NCI-H1092 treated with DMSO at 0.1 percent for 48 hours (cell line): ENCODE measurements around the gene MARVELD2.
"Not testable (repeated sequence)": the region's sequence is repeated elsewhere in the genome, so short reads cannot be mapped to it uniquely, and the experiment has no call there.

ENCODE experiments used
- DNase-seq: peaks from one replicate; lab custom pipeline; 2025; lab: John Stamatoyannopoulos, UW

Gene MARVELD2

GRCh38 chr5:69449511-69449910 is 34.6 kb downstream of the MARVELD2 start:
- no peak for DNase-seq

GRCh38 chr5:69450116-69450515 is 35.2 kb downstream of the MARVELD2 start:
- DNase-seq = no peak

- DNase-seq = not testable (repeated sequence)
Observed at GRCh38 chr5:69450527-69450926, 35.6 kb downstream of the MARVELD2 start.

GRCh38 chr5:69451941-69452647 is 37.2 kb downstream of the MARVELD2 start:
- DNase-seq = no peak

GRCh38 chr5:69453487-69453886 is 38.6 kb downstream of the MARVELD2 start:
- DNase-seq = not testable (repeated sequence)

- no peak for DNase-seq
Observed at GRCh38 chr5:69454460-69455249, 39.7 kb downstream of the MARVELD2 start.

- not testable (repeated sequence) for DNase-seq
Observed at GRCh38 chr5:69455428-69455988, 40.6 kb downstream of the MARVELD2 start.

GRCh38 chr5:69462170-69462569 is 47.3 kb downstream of the MARVELD2 start:
- no peak for DNase-seq

- not testable (repeated sequence) for DNase-seq
Observed at GRCh38 chr5:69466375-69466774, 51.5 kb downstream of the MARVELD2 start.

GRCh38 chr5:69467442-69468225 is 52.7 kb downstream of the MARVELD2 start:
- DNase-seq = no peak

GRCh38 chr5:69468631-69469030 is 53.7 kb downstream of the MARVELD2 start:
- no peak for DNase-seq

GRCh38 chr5:69471516-69471915 is 56.6 kb downstream of the MARVELD2 start:
- not testable (repeated sequence) for DNase-seq

GRCh38 chr5:69472535-69473143 is 57.7 kb downstream of the MARVELD2 start:
- not testable (repeated sequence) for DNase-seq

GRCh38 chr5:69477170-69477569 is 62.3 kb downstream of the MARVELD2 start:
- DNase-seq = no peak

GRCh38 chr5:69478296-69478695 is 63.4 kb downstream of the MARVELD2 start:
- DNase-seq = not testable (repeated sequence)

GRCh38 chr5:69484891-69485290 is 70.0 kb downstream of the MARVELD2 start:
- DNase-seq = no peak

- DNase-seq = no peak
Observed at GRCh38 chr5:69485471-69485870, 70.6 kb downstream of the MARVELD2 start.

- no peak for DNase-seq
Observed at GRCh38 chr5:69489246-69489645, 74.3 kb downstream of the MARVELD2 start.

GRCh38 chr5:69491027-69491426 is 76.1 kb downstream of the MARVELD2 start:
- DNase-seq = no peak

- no peak for DNase-seq
Observed at GRCh38 chr5:69491838-69492390, 77.0 kb downstream of the MARVELD2 start.

GRCh38 chr5:69492391-69492922 is 77.5 kb downstream of the MARVELD2 start, which contains the start of gene OCLN:
OCLN (plus strand) TSS chr5:69492790; CDS start chr5:69504245, 11,455 bp downstream.
- peak; percentile 4 for DNase-seq
